ENCODE data around the gene PGGT1B. TPM values are rescaled to one million over a fixed set of nuclear protein-coding genes. Genes with fewer than 3 reads are reported as not detected.

The PGGT1B gene
- total RNA-seq: 10 to 100 TPM; 45.0 to 46.9 TPM

- peak; percentile 83 for DNase-seq (ENCODE audit: low spot score)
- H3K4me3 Mint-ChIP-seq: peak within 1 kb of the TSS; percentile 97
- H3K27ac Mint-ChIP-seq: peak within 1 kb of the TSS; percentile 90 to 92
- H3K4me1 Mint-ChIP-seq (ENCODE audit: low read depth in 2 of 2): peaks cover 32 to 44% of the 10 kb centered on the region in 2 donors
- H3K27me3 Mint-ChIP-seq: no peaks in the 10 kb centered on the region
- peaks cover 6% of the 10 kb centered on the region for H3K36me3 Mint-ChIP-seq
- ATAC-seq: peak; percentile 95 to 96
- no peaks in the 10 kb centered on the region for H3K9me3 Mint-ChIP-seq
Measured at GRCh38 chr5:115262321-115263077, at the start of gene PGGT1B. TSS of gene PGGT1B (minus strand) at chr5:115262877. CDS start at chr5:115262851, 26 bp downstream.

- Mint-ChIP-seq H3K9me3 (no peaks in the 10 kb centered on the region), H3K4me1 (ENCODE audit: low read depth in 2 of 2) (no peaks in the 10 kb centered on the region), H3K4me3 (no peak overlapping the region), H3K27me3 (peaks cover 26 to 42% of the 10 kb centered on the region in 2 donors), H3K36me3 (no peaks in the 10 kb centered on the region), H3K27ac (no peak overlapping the region)
- DNase-seq (ENCODE audit: low spot score) (no peak), ATAC-seq (no peak)
Measured at GRCh38 chr5:115309751-115310370, 47.2 kb upstream of the PGGT1B start.

- ATAC-seq (no peak), DNase-seq (ENCODE audit: low spot score) (no peak)
- Mint-ChIP-seq H3K36me3 (no peaks in the 10 kb centered on the region), H3K4me1 (ENCODE audit: low read depth in 2 of 2) (no peaks in the 10 kb centered on the region), H3K27me3 (peaks cover 28 to 47% of the 10 kb centered on the region in 2 donors), H3K4me3 (no peak overlapping the region), H3K9me3 (no peaks in the 10 kb centered on the region), H3K27ac (no peak overlapping the region)
Measured at GRCh38 chr5:115308815-115309214, 46.1 kb upstream of the PGGT1B start.

GRCh38 chr5:115306011-115306536, 43.4 kb upstream of the PGGT1B start:
- Mint-ChIP-seq H3K27me3 (peaks cover 29 to 58% of the 10 kb centered on the region in 2 donors), H3K4me3 (no peak overlapping the region), H3K36me3 (no peaks in the 10 kb centered on the region), H3K27ac (no peak overlapping the region), H3K4me1 (ENCODE audit: low read depth in 2 of 2) (no peaks in the 10 kb centered on the region), H3K9me3 (no peaks in the 10 kb centered on the region)
- no peak for ATAC-seq
- no peak for DNase-seq (ENCODE audit: low spot score)

- no peak for DNase-seq (ENCODE audit: low spot score)
- no peak for ATAC-seq
- no peak overlapping the region for H3K4me3 Mint-ChIP-seq
- H3K9me3 Mint-ChIP-seq: no peaks in the 10 kb centered on the region
- H3K4me1 Mint-ChIP-seq (ENCODE audit: low read depth in 2 of 2): peaks cover 0 to 4% of the 10 kb centered on the region in 2 donors
- H3K36me3 Mint-ChIP-seq: no peaks in the 10 kb centered on the region
- no peak overlapping the region for H3K27ac Mint-ChIP-seq
- H3K27me3 Mint-ChIP-seq: peaks cover 28 to 49% of the 10 kb centered on the region in 2 donors
Measured at GRCh38 chr5:115304496-115304895, 41.8 kb upstream of the PGGT1B start.

GRCh38 chr5:115298811-115299210, 36.1 kb upstream of the PGGT1B start:
- Mint-ChIP-seq H3K36me3 (no peaks in the 10 kb centered on the region), H3K27ac (no peak overlapping the region), H3K4me3 (no peak overlapping the region), H3K4me1 (ENCODE audit: low read depth in 2 of 2) (peaks cover 7 to 10% of the 10 kb centered on the region in 2 donors), H3K9me3 (no peaks in the 10 kb centered on the region), H3K27me3 (peaks cover 25 to 29% of the 10 kb centered on the region in 2 donors)
- DNase-seq (ENCODE audit: low spot score) (no peak), ATAC-seq (no peak)

GRCh38 chr5:115297031-115297430, 34.4 kb upstream of the PGGT1B start:
- Mint-ChIP-seq H3K4me1 (ENCODE audit: low read depth in 2 of 2) (peaks cover 7 to 10% of the 10 kb centered on the region in 2 donors), H3K27me3 (peaks cover 16 to 18% of the 10 kb centered on the region in 2 donors), H3K4me3 (peak overlapping the region; percentile 26), H3K36me3 (peaks cover 8% of the 10 kb centered on the region), H3K27ac (no peak overlapping the region), H3K9me3 (peaks cover 2% of the 10 kb centered on the region)
- no peak for DNase-seq (ENCODE audit: low spot score)
- ATAC-seq: no peak

GRCh38 chr5:115296124-115297022, 33.7 kb upstream of the PGGT1B start, which contains the start of gene CCDC112:
TSS of gene CCDC112 (minus strand) at chr5:115296654. CDS start at chr5:115296543, 111 bp downstream.
- ATAC-seq: peak; percentile 89 to 91
- peaks cover 7 to 10% of the 10 kb centered on the region in 2 donors for H3K4me1 Mint-ChIP-seq (ENCODE audit: low read depth in 2 of 2)
- peak within 1 kb of the TSS; percentile 88 for H3K4me3 Mint-ChIP-seq
- DNase-seq (ENCODE audit: low spot score): peak; percentile 69
- H3K9me3 Mint-ChIP-seq: peaks cover 5% of the 10 kb centered on the region
- H3K27me3 Mint-ChIP-seq: peaks cover 20% of the 10 kb centered on the region in 2 donors
- no peak within 1 kb of the TSS for H3K27ac Mint-ChIP-seq
- peaks cover 13% of the 10 kb centered on the region for H3K36me3 Mint-ChIP-seq

- Mint-ChIP-seq H3K36me3 (peaks cover 13% of the 10 kb centered on the region), H3K4me3 (peak overlapping the region; percentile 88), H3K4me1 (ENCODE audit: low read depth in 2 of 2) (peaks cover 7% of the 10 kb centered on the region in 2 donors), H3K27me3 (peaks cover 19 to 20% of the 10 kb centered on the region in 2 donors), H3K27ac (no peak overlapping the region), H3K9me3 (peaks cover 5% of the 10 kb centered on the region)
- DNase-seq (ENCODE audit: low spot score) (no peak), ATAC-seq (no peak)
Measured at GRCh38 chr5:115295777-115296123, 33.1 kb upstream of the PGGT1B start.

GRCh38 chr5:115291397-115291796, 28.7 kb upstream of the PGGT1B start:
- Mint-ChIP-seq H3K9me3 (peaks cover 5% of the 10 kb centered on the region), H3K36me3 (peaks cover 13% of the 10 kb centered on the region), H3K4me3 (no peak overlapping the region), H3K4me1 (ENCODE audit: low read depth in 2 of 2) (peaks cover 5 to 7% of the 10 kb centered on the region in 2 donors), H3K27me3 (peaks cover 9 to 15% of the 10 kb centered on the region in 2 donors), H3K27ac (no peak overlapping the region)
- DNase-seq (ENCODE audit: low spot score) (no peak), ATAC-seq (no peak)

- peaks cover 5% of the 10 kb centered on the region for H3K9me3 Mint-ChIP-seq
- H3K27ac Mint-ChIP-seq: no peak overlapping the region
- DNase-seq (ENCODE audit: low spot score) (no peak), ATAC-seq (no peak)
- H3K27me3 Mint-ChIP-seq: peaks cover 9 to 16% of the 10 kb centered on the region in 2 donors
- peaks cover 13% of the 10 kb centered on the region for H3K36me3 Mint-ChIP-seq
- H3K4me1 Mint-ChIP-seq (ENCODE audit: low read depth in 2 of 2): no peaks in the 10 kb centered on the region
- no peak overlapping the region for H3K4me3 Mint-ChIP-seq
Measured at GRCh38 chr5:115289104-115289503, 26.4 kb upstream of the PGGT1B start.

- DNase-seq (ENCODE audit: low spot score): no peak
- no peak for ATAC-seq
- no peak overlapping the region for H3K4me3 Mint-ChIP-seq
- no peak overlapping the region for H3K27ac Mint-ChIP-seq
- H3K4me1 Mint-ChIP-seq (ENCODE audit: low read depth in 2 of 2): no peaks in the 10 kb centered on the region
- no peaks in the 10 kb centered on the region for H3K9me3 Mint-ChIP-seq
- H3K36me3 Mint-ChIP-seq: no peaks in the 10 kb centered on the region
- peaks cover 0 to 3% of the 10 kb centered on the region in 2 donors for H3K27me3 Mint-ChIP-seq
Measured at GRCh38 chr5:115284021-115284420, 21.3 kb upstream of the PGGT1B start.

- ATAC-seq (no peak), DNase-seq (ENCODE audit: low spot score) (no peak)
- Mint-ChIP-seq H3K27me3 (peaks cover 0 to 3% of the 10 kb centered on the region in 2 donors), H3K4me1 (ENCODE audit: low read depth in 2 of 2) (no peaks in the 10 kb centered on the region), H3K36me3 (no peaks in the 10 kb centered on the region), H3K9me3 (no peaks in the 10 kb centered on the region), H3K4me3 (no peak overlapping the region), H3K27ac (no peak overlapping the region)
Measured at GRCh38 chr5:115282131-115282530, 19.5 kb upstream of the PGGT1B start.
